HG03175 (cell line): ENCODE measurements around the gene ATP11A.
"Not testable (repeated sequence)": the region's sequence is repeated elsewhere in the genome, so short reads cannot be mapped to it uniquely, and the experiment has no call there.

Experiments
- ATAC-seq: cut with Tn5 transposase; IDR thresholded peaks from one replicate; pipeline ENCODE4 v1.9.1; 2021; ENCODE audit warnings: mild to moderate bottlenecking, moderate library complexity; ENCODE audit not compliant: unreplicated experiment

Gene ATP11A

DNA sequence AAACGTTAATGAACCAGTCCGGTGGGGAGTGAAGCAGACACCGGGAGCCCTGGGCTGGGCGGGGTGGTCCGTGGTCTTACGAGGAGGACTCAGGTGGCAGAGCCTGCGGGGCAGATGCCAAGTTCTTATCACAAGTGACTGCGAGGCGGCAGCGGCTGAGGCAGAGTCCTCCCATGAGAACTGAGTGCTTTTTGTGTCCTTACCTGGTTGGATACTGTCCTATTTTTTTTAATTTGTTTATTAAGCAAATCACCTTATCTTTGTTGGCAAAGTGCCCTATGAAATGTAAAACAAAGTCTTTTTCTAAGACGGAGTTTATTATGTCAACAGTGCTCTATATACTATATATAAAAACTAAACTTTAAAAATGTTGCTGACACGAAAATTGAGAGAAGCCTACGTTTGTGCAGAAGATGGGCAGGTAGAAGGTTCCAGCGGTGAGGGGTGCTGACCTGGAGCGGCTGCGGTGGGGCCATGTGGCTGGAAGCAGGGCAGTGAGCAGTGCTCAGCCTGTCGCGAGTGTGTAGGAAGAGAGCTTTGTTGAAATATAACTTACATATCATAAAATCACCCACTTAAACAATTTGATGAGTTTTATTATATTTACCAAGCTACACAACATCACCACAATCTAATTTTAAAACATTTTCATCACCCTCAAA lies 82.2 kb downstream of the ATP11A start:
- no peak for ATAC-seq

DNA sequence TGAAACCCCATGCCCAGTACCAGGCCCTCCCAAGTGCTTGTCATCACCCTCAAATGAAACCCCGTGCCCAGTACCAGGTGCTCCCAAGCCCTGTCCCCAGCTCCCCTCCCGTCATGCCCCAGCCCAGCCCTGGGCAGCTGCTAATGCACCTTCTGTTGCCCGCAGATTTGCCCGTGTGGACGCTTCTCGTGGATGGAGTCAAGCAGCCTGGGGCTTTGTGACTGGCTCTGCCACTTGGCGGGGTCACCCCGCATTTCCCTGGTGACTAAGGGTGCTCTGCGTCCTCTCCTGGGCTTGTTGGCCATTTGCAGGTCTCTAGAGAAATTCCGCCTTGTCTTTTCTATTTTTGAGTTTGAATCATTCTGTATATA lies 82.7 kb downstream of the ATP11A start:
- no peak for ATAC-seq

DNA sequence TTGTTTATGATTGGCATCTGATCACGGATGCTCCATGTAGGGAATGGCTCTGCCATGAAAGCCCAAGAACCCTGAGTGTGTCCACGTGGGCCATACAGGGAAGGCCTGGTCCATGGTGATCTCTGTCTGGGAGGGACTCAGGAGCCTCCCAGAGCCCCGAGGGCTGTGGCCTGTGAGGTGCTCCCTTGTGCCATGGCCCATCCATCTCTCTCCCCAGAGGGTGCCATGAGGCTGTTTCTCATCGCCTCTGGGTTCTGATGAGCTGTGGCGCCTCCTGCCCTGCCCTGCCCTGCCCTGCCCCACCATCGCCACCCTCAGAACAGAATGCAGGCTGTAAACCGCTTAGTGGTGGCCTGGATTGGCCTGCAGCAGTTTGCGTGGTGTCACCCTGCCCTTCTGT lies 83.1 kb downstream of the ATP11A start:
- no peak for ATAC-seq

DNA sequence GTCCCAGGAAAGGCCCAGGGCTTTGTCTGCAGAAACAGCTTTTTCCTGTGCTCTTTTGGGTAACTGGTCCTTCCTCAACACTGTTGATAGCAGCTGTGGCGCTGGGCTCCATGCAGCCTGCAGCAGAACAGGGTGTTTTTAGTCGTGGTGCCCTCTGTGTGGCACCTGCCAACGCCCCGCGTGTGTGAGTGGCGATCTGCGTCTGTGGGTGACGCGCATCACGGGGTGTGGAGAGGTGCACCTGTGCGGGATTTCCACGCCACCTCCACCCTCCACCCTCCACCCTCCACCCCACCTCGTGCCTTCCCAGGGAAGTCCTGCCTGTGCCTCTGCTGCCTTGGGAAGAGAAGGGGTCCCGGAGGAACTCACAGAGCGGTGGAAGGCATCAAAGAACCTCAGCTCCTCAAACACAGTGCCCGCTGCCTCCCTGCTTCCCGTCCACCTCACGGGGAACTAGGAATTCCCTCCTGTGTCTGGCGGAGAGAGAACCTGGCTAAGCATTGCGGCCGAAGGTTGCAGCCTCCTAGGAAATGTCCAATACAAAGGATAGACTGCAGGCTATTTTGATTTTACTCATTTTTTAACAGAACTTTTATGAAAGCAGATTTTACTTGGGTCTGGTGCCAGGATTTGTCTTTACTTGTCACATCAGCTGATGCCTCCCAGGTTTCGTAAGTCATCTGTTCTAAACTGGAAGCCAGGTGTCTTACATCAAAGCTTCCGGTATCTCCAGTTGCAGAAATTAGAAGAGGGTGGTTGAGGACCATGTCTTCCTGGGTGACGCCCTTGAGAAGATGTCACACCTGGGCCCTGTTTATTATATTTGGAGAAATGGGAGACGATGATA lies 84.0 kb downstream of the ATP11A start:
- no peak for ATAC-seq

DNA sequence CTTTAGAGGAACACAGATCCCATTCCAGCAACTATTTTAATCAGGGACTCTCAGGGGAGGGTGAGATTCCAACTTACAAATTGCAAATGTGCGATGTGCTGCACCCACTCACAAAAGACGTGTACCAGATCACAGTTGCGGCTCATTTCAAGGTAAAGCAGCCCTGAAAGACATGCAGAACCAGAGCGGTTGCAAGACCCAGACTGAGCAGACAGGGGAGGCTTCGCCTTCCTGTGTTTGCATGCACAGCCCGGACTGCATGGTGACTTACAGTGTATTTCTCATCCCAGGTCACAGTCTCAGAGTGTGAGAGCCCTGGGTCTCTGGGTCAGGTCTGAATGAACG lies 84.6 kb downstream of the ATP11A start:
- no peak for ATAC-seq

DNA sequence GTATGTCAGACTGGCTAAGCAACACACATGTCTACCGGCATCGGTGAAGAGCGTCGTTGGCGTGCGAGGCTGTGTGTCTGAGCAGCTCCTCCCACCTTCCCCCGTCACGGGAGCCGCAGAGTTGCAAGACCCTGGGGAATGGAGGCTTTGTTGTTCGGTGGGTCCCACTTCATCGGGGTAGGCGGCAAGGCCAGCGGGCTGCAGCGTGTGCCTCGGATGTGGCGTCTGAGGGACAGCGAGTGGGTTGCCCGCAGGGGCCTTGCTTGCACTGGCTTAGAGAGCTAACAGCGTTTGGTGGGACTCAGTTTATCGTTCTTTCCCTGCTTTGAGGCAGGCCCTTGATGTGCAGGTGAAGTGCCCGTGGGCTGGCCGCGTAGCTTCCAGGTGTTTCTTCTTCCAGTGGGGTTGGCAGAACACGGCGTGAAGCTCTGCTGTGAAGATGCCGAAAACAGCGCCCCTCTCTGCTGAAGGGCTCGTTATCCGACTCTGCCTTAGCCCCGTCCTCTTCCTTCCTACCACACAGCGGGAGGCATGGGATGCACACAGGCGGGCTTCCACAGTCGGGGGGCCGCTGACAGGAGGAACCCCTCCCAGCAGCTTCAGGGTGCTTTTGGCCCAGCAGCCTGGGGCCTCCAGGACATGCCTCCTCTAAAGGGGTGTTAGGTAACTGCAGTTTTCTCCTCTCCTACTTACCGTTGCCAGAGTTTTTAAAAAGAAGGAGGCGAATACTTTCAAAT lies 85.2 kb downstream of the ATP11A start:
- no peak for ATAC-seq

DNA sequence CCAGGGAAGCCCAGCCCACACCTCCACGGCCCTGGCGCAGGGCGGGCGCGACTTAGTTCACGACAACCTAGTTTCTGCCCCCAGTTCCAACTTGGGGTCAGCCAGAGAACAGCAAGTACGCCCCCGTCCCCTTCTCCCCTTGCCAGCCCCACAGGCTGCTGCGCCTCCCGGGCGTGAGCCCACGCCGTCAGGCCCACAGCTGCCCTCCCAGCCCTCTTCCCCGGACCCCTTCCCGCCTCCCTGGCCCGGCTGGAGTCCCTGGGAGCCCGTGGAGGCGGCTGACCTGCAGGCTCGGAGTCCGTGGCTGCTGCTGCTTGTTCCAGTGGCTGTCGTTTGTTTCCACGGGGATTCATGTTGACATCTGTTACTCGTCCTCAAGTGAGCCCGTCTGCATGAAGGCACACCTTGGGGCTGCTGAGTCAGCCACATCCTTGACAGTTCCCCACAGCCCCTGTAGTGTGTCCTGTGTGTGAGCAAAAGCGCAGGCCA lies 86.0 kb downstream of the ATP11A start:
- ATAC-seq = no peak

DNA sequence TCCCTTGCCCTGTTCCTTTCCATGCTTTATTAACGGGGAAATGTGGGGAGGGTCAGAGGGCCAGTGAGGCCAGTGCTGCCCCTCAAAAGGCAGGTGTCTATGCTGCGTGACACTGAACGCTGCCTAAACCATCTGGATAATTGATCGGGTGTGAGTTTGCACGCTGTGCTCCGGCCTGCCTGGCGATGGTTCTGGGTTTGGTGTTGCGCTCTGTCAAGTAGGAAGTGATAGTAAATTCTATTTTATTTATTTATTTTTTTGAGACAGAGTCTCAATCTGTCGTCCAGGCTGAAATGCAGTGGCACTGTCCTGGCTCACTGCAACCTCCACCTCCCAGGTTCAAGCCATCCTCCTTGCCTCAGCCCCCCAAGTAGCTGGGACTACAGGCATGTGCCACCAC lies 86.5 kb downstream of the ATP11A start:
- no peak for ATAC-seq

DNA sequence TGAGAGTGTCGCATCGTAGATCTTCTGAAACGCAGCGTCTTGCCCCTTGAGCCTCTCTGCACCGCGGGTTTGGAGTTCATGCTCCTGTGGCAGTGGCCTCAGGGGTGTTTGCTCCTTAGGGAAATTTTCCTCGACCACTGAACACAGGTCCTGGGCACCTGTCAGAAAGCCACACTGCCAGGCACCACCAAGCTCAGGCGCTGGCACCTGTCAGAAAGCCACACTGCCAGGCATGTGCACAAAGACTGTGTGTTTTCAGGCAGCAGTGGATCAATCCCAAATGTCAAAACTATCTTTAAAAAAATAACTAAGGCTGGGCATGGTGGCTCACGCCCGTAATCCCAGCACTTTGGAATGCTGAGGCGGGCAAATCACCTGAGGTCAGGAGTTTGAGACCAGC lies 87.1 kb downstream of the ATP11A start:
- ATAC-seq = no peak

DNA sequence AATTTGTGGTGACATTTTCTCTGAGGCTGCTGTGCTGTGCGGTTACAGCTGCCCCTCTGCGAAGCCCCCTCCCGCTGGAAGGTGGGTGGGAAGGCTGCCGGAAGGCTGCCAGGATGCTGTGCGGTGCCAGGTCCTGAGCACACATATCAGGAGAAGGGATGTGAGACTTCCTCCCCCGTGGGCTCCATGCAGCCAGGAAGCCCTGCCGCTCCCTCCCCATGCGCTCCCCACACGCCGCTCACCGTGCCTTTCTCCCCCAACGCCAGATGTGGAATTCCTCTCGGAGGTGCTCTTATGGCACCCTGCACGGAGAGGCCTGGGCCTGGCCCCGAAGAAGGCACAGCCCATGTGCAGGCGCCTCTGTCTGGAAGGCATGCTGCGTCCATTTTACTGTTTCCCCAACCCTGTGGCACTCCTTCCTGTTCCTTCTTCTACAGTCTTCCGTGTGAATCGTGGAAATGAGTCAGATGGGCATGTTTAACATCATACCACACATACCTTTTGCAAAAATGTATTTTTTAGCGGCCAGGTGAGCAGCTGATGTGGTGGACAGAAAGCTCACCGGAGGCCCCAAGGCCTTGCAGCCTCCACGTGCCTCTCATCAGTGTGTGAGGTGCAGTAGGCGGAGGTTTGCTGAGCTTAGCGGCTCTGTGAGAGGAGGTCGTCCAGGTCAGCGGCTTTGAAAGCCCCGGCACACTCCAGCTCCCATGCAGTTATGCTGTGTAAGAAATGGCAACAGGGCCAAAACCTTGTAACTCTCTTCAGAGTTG lies 88.0 kb downstream of the ATP11A start:
- ATAC-seq = no peak

DNA sequence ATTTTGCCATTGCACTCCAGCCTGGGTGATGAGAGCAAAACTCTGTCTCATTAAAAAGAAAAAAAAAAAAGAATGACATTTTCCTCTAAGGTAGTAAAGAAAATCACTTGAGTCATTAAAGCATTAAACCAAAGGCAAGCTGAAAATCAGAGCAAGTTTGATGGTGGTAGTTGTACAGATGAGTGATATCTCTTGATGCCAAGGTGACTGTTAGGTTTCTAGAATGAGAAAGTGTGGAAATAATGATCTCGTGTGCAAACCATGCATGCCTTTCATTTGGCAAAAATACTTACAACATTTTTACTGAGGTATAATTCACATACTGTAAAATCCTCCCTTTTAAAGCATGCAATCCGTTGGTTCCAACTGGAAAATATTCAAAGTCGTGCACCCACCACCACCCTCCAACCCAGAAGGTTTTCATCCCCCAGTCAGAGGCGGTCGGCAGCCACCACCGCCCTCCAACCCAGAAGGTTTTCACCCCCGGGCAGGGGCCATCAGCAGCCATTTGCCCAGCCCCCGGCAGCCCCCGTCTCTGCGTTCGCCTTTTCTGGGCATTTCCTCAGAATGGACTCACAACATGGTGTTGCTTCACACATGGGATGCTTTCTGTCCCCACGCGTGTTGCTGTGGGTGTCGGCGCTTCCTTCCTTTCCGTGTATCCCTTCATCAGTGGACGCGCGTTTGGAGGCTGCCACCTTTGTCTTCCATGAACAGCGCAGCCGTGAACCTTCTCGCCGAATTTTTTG lies 90.2 kb downstream of the ATP11A start:
- ATAC-seq = no peak

DNA sequence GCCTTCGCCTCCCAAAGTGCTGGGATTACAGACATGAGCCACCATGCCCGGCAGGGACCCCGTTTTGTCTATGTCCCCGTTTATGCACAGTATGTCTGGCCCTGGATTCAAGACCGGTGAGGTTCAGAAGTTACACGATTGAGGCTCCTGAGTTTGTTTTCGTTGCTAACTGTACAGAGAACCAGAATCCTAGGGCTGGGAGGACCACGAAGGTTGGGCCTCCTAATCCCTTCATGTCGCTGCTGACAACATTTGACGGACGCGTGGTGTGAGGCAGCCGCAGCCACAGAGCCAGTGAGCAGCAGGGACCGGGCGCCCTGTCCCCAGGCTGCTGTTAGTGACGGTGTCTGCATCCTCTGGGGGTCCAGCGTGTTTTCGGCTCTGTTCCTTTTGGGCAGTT lies 91.4 kb downstream of the ATP11A start:
- no peak for ATAC-seq

DNA sequence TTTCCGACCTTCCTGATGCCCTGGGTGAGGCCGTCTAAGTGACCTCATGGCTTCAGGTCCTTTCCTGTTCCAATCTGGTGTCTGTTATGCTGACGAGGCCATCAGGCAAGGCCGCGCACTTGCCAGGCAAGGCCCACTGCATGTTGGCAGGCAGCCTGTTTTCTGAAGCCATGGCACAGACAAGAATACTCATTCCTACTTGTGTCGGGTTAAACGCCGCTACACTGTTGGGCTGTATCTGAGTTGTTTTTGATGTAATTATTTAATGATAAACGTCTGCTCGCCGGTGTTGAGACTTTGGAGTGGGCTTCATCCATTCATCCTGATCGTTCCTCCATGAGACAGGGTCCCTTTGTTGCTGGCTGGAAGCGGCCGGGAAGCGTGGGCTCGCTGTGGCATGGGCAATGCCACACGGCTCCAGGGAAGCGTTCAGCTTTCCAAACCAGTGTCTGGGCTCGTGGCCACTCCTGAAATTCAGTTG lies 92.1 kb downstream of the ATP11A start:
- no peak for ATAC-seq

DNA sequence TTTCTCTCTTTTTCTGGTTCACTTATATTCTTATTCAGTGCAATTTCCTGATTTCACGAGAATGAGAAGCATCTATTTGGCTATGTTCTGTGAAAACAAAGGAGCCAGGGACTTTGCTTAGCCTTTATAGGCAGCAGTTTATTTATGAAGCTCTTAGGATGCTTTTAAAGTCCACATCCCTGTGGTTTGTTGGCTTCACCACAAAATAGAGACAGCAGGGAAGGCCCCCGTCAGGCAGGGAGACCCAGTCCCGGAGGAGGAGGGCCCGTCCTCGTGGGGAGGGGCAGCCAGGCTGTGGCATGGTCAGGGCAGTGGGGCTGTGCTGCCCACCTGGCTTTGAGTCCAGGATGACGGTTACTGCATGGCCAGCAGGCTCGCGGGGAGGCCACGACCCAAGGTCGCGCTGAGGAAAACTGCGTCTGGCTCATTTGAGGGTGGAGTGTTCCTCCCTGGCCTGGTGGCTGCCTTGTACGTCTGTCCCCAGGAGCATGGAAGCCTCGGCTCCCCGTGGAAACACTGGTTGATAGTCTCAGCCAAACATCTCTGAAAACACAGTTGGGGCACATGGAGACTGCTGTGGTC lies 92.7 kb downstream of the ATP11A start:
- ATAC-seq = no peak

DNA sequence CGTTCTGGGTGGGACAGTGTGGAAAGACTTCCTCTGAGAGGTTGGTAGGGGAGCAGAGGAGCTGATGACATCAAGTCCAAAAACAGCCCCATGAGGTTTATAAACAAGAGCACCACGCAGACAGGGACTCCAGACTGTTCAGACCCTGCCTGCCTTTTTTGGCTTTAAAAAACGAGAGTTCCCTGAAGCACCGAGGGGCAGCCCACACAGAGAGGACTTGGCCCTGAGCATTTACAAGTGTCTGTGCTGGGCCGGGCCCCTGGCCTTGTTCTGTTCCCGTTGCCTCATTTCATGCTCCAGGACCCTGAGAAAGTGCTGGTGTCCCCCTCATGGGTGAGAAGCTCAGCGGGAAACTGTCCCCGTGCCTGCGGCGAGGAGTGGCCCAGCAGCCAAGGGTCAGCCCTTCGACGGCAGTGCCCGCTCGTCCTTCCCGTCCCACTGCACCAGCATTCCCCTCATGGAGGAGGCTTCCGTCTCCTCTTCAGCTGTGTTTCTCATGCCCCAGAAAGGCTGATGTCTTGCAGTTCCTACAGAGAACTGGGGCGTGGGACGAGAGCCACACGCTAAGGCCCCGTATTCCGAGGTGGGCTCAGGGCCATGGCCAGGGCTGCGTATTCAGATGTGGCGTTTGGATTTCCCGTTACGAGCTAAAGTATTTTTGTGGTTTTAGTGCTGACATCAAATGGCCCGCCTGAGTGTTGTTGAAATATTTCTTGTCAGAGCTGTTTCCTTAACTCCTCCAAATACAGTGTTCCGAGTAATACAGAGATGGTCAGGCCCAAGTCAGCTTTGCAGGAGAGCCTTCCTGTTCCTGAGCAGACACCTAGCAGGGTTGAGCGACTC lies 93.5 kb downstream of the ATP11A start:
- ATAC-seq = no peak

DNA sequence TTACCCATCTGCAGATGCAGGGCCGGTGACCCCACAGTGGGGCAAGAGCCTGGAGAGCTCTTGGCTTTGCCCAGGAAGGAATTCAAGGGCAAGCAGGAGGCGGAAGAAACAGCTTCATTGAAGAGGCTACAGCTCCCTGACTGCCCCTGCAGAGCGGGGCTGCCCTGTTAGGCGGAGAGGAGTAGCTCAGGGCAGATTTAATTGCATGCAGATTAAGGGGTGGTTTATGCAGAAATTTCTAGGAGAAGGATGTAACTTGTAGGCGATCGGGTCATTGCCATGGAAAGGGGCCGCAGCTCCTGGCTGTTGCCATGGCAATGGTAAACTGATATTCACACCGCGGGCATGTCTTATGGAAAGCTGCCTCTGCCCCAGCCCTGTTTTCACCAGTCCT lies 94.1 kb downstream of the ATP11A start:
- no peak for ATAC-seq

DNA sequence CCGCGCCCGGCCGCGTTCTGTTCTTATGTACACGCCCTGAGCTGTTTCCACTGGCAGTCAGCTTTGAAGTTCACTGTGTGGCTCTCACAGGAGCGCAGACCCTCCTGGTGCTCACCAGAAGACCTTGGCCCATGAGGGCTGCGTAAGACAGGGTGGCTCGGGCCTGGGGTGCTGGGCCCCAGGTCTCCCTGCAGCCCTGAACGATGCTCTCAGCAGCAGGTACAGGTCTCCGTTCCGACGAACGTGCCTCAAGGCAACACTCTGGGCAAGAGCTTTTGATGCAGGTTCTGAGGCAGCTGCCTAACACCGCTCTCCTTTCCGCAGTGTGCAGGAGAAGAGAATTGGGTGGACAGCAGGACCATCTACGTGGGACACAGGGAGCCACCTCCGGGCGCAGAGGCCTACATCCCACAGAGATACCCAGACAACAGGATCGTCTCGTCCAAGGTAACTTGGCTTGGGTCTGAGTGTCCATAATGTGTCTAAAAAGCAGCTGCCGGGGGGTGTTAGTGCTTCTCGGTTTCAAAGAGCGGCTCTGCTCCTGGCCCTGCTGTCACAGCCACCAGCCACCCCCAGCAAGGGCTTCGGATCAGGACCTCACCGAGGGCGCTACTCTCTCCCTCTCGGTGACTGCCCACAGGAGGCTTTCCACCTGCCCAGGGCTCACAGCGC lies 95.1 kb downstream of the ATP11A start:
- no peak for ATAC-seq

DNA sequence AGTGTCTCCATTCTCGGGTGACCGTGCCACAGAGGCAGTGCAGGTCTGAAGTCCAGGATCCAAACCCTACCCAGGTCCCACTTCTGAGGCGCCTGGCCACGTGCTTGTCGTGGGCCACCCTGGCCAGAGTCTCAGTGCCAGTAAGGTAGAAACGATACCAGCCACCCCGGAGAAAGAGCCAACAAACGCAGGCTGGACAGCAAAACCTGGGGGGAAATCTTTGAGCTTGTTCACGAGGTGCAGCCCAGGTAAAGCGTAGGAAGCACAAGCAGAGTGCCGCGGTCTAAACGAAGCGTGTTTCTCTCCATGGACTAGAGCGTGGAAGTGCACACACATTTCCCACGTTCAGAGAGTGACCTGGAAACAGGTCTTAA lies 95.6 kb downstream of the ATP11A start:
- no peak for ATAC-seq

DNA sequence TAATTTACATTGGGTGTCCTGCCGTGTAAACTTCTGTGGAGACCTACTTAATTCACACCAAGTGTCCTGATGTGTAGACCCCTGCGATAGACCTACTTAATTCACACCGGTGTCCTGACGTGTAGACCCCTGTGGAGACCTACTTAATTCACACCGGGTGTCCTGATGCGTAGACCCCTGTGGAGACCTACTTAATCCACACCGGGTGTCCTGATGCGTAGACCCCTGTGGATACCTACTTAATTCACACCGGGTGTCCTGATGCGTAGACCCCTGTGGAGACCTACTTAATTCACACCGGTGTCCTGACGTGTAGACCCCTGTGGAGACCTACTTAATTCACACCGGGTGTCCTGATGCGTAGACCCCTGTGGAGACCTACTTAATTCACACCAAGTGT lies 97.0 kb downstream of the ATP11A start:
- ATAC-seq = not testable (repeated sequence)
